Keratinocyte (primary cell): Measurements from ENCODE around the gene TCF7L2. TPM values are rescaled to one million over a fixed set of nuclear protein-coding genes. Genes with fewer than 3 reads are reported as not detected.

Experiments used
- DNase-seq: peaks from one replicate; pipeline ENCODE4 v3.0.0-alpha.2; 2011; ENCODE audit warnings: low read depth, missing footprints, low spot score
- FAIRE-seq: peaks from 2 replicates; lab custom pipeline; 2011; peaks lifted over from hg19 to GRCh38; lab: Jason Lieb, UNC
- H2AFZ ChIP-seq: 2 replicates; pipeline ENCODE4 v1.6.0; 2012; ENCODE audit warnings: low read length, control low read depth, inconsistent platforms; ENCODE audit not compliant: control insufficient read depth
- H3K27ac ChIP-seq: 2 replicates; pipeline ENCODE4 v1.5.1; 2011; ENCODE audit warnings: low read length; ENCODE audit not compliant: control insufficient read depth, insufficient read depth
- H3K27me3 ChIP-seq: 3 replicates; pipeline ENCODE4 v1.6.0; 2011; ENCODE audit warnings: low read length; ENCODE audit not compliant: control insufficient read depth, insufficient read depth; ENCODE audit errors: extremely low read depth
- H3K36me3 ChIP-seq, 2 experiments: 2 replicates in 1 of 2; 3 replicates in 1 of 2; pipeline ENCODE4 v1.5.1; 2011; ENCODE audit warnings: low read length in 2 of 2, mild to moderate bottlenecking in 1 of 2; ENCODE audit not compliant: control insufficient read depth in 2 of 2, insufficient read depth in 2 of 2; ENCODE audit errors: extremely low read depth in 1 of 2
- H3K4me1 ChIP-seq: 3 replicates; pipeline ENCODE4 v1.5.1; 2011; ENCODE audit warnings: low read length; ENCODE audit not compliant: control insufficient read depth, insufficient read depth; ENCODE audit errors: extremely low read depth
- H3K4me2 ChIP-seq: 3 replicates; pipeline ENCODE4 v1.6.0; 2011; ENCODE audit warnings: low read depth, low read length; ENCODE audit not compliant: control insufficient read depth, insufficient read depth; ENCODE audit errors: extremely low read depth
- H3K4me3 ChIP-seq, 3 experiments: fragments of 200-600 bp in 1 of 3; sonication (generic) in 1 of 3; 2 replicates in 2 of 3; 3 replicates in 1 of 3; pipeline ENCODE4 v1.5.1; 2011 to 2016; ENCODE audit warnings: low read length in 3 of 3, mild to moderate bottlenecking in 3 of 3, control low read depth in 2 of 3, inconsistent platforms in 1 of 3, low read depth in 1 of 3, mixed read lengths in 1 of 3, mixed run types in 1 of 3, moderate library complexity in 1 of 3; ENCODE audit not compliant: control insufficient read depth in 2 of 3, insufficient read depth in 2 of 3; ENCODE audit errors: extremely low read depth in 1 of 3
- H3K79me2 ChIP-seq: 2 replicates; pipeline ENCODE4 v1.6.0; 2012; ENCODE audit warnings: low read length; ENCODE audit not compliant: control insufficient read depth, insufficient read depth
- H3K9ac ChIP-seq: 3 replicates; pipeline ENCODE4 v1.6.0; 2011; ENCODE audit warnings: low read length; ENCODE audit not compliant: control insufficient read depth, insufficient read depth; ENCODE audit errors: extremely low read depth
- H3K9me1 ChIP-seq: 3 replicates; pipeline ENCODE4 v1.6.0; 2011; ENCODE audit warnings: low read length; ENCODE audit not compliant: control insufficient read depth, insufficient read depth; ENCODE audit errors: extremely low read depth
- H3K9me3 ChIP-seq: 2 replicates; pipeline ENCODE4 v1.5.1; 2012; ENCODE audit warnings: low read depth, low read length; ENCODE audit not compliant: control insufficient read depth
- H4K20me1 ChIP-seq: 3 replicates; pipeline ENCODE4 v1.6.0; 2011; ENCODE audit warnings: low read length; ENCODE audit not compliant: control insufficient read depth, insufficient read depth; ENCODE audit errors: extremely low read depth
- EZH2 ChIP-seq: IDR thresholded peaks from one replicate; pipeline ENCODE4 v1.6.1; 2012; ENCODE audit warnings: inconsistent platforms, mild to moderate bottlenecking, low read length, moderate library complexity
- dilution Hi-C: fragments of 300-500 bp; cut with MboI; formaldehyde crosslinking; loops from one replicate; pipeline ENCODE4 v1.7.0; 2020; ENCODE audit warnings: low sequenced_read_pairs; ENCODE audit not compliant: extremely low pct_ligation_motif_present
- polyA plus RNA-seq, 5 experiments: library from polyadenylated mRNA; depleted of rRNA in 3 of 5; stranded (reverse) in 3 of 5; stranded (forward) in 1 of 5; unstranded in 1 of 5; fragments of >200 nt; gene quantifications; 1 replicate in 1 of 5; 2 replicates in 3 of 5; 3 replicates in 1 of 5; pipeline versions ENCODE4 v1.2.1 to v1.2.3, GENCODE V29; 2011 to 2012; ENCODE audit warnings: missing spikeins in 2 of 5, low read depth in 1 of 5, low replicate concordance in 1 of 5
- TF ChIP-seq, protein P1 (sequence below), 3 experiments: IDR thresholded peaks in 1 of 3; conservative IDR thresholded peaks in 1 of 3; optimal IDR thresholded peaks in 1 of 3; 2 replicates in 2 of 3; 3 replicates in 1 of 3; pipeline versions ENCODE3 to v1.5.1; 2011; ENCODE audit warnings: low read length in 3 of 3, mild to moderate bottlenecking in 3 of 3, moderate library complexity in 2 of 3, control low read depth in 1 of 3, inconsistent platforms in 1 of 3; ENCODE audit not compliant: insufficient read depth in 2 of 3; ENCODE audit errors: extremely low read depth in 1 of 3

The TCF7L2 gene
- polyA plus RNA-seq, 1 donor (not counting 4 experiments of a cell fraction or from before 2014, with no cell fraction given), result 2.5 TPM

- dilution Hi-C loops, result no loop called here
- Histone ChIP-seq H3K9me1 (no peaks in the 10 kb centered on the region), H3K9me3 (no peaks in the 10 kb centered on the region), H3K27ac (no peak overlapping the region), H2AFZ (no peak overlapping the region), H3K27me3 (no peaks in the 10 kb centered on the region), H4K20me1 (no peaks in the 10 kb centered on the region), H3K4me2 (no peak overlapping the region), H3K36me3 (no peaks in the 10 kb centered on the region), H3K9ac (no peak overlapping the region), H3K4me3 (no peak overlapping the region), H3K79me2 (no peaks in the 10 kb centered on the region), H3K4me1 (no peaks in the 10 kb centered on the region)
- no peak for FAIRE-seq
- DNase-seq, result no peak
- no peak for TF ChIP-seq EZH2
- TF ChIP-seq, protein P1, sequence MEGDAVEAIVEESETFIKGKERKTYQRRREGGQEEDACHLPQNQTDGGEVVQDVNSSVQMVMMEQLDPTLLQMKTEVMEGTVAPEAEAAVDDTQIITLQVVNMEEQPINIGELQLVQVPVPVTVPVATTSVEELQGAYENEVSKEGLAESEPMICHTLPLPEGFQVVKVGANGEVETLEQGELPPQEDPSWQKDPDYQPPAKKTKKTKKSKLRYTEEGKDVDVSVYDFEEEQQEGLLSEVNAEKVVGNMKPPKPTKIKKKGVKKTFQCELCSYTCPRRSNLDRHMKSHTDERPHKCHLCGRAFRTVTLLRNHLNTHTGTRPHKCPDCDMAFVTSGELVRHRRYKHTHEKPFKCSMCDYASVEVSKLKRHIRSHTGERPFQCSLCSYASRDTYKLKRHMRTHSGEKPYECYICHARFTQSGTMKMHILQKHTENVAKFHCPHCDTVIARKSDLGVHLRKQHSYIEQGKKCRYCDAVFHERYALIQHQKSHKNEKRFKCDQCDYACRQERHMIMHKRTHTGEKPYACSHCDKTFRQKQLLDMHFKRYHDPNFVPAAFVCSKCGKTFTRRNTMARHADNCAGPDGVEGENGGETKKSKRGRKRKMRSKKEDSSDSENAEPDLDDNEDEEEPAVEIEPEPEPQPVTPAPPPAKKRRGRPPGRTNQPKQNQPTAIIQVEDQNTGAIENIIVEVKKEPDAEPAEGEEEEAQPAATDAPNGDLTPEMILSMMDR (optimal IDR thresholded peaks at IDR 0.05 in 1 of 3, IDR thresholded peaks at IDR 0.05 in 1 of 3, conservative IDR thresholded peaks at IDR 0.05 in 1 of 3; ENCODE audit: extremely low read depth in 1 of 3, insufficient read depth in 2 of 3, low read length in 3 of 3), result no peak
These were observed 180.1 kb downstream of the TCF7L2 start for GRCh38 chr10:113130014-113130641.

GRCh38 chr10:113131613-113132261 is 181.7 kb downstream of the TCF7L2 start:
- Histone ChIP-seq H3K9ac (no peak overlapping the region), H3K27ac (no peak overlapping the region), H3K4me1 (no peaks in the 10 kb centered on the region), H3K9me3 (no peaks in the 10 kb centered on the region), H3K4me3 (no peak overlapping the region), H4K20me1 (no peaks in the 10 kb centered on the region), H3K4me2 (no peak overlapping the region), H3K79me2 (no peaks in the 10 kb centered on the region), H3K36me3 (no peaks in the 10 kb centered on the region), H3K9me1 (no peaks in the 10 kb centered on the region), H2AFZ (no peak overlapping the region), H3K27me3 (no peaks in the 10 kb centered on the region)
- TF ChIP-seq, protein P1 (optimal IDR thresholded peaks at IDR 0.05 in 1 of 3, IDR thresholded peaks at IDR 0.05 in 1 of 3, conservative IDR thresholded peaks at IDR 0.05 in 1 of 3; ENCODE audit: extremely low read depth in 1 of 3, insufficient read depth in 2 of 3, low read length in 3 of 3), result no peak
- FAIRE-seq (no peak), DNase-seq (no peak)
- dilution Hi-C loops, result no loop called here
